Right lobe of liver (tissue), 6 donors: ENCODE results near the gene MYO10. TPM values are rescaled to one million over a fixed set of nuclear protein-coding genes. Genes with fewer than 3 reads are reported as not detected.
"Not testable (repeated sequence)": the region's sequence is repeated elsewhere in the genome, so short reads cannot be mapped to it uniquely, and the experiment has no call there.

ENCODE experiments used
- ATAC-seq, 4 donors: fragments of 200-7000 bp; cut with Tn5 transposase; one replicate each; pipeline ENCODE4 v1.9.1; 2020; ENCODE audit warnings: mild to moderate bottlenecking in 4 of 4, moderate library complexity in 4 of 4
- DNase-seq, 3 donors: peaks; one replicate each; pipeline ENCODE4 v3.0.0-alpha.2; 2020
- H3K27ac ChIP-seq, 3 donors: fragments of 200-600 bp; one replicate each; pipeline ENCODE4 v1.8.0; 2022
- H3K27me3 ChIP-seq, 2 donors: fragments of 200-600 bp; one replicate each; pipeline ENCODE4 v1.8.0; 2022
- H3K36me3 ChIP-seq, 4 donors: fragments of 200-600 bp; sonication (generic) in 1 of 4; one replicate each; pipeline versions ENCODE4 v1.5.1 to v1.8.0; 2017 to 2022; ENCODE audit warnings: control low read depth in 1 of 4
- H3K4me1 ChIP-seq, 4 donors: fragments of 200-600 bp; sonication (generic) in 1 of 4; one replicate each; pipeline versions ENCODE4 v1.5.1 to v1.8.0; 2017 to 2022; ENCODE audit warnings: control low read depth in 1 of 4
- H3K4me3 ChIP-seq, 3 donors: fragments of 200-600 bp; one replicate each; pipeline ENCODE4 v1.8.0; 2022
- H3K9me3 ChIP-seq, 4 donors: fragments of 200-600 bp; sonication (generic) in 1 of 4; one replicate each; pipeline versions ENCODE4 v1.5.1 to v1.8.0; 2017 to 2022; ENCODE audit warnings: control low read depth in 1 of 4
- CTCF ChIP-seq, 4 donors: fragments of 200-600 bp in 3 of 4; fragments of 450-650 bp in 1 of 4; IDR thresholded peaks; one replicate each; pipeline versions ENCODE4 v1.5.1 to v1.8.0; 2016 to 2022; ENCODE audit warnings: antibody characterized with exemption in 4 of 4, mild to moderate bottlenecking in 2 of 4
- POLR2A ChIP-seq: fragments of 450-650 bp; IDR thresholded peaks from one replicate; pipeline ENCODE4 v1.6.1; 2017; ENCODE audit warnings: antibody characterized with exemption, mild to moderate bottlenecking
- WGBS: methylation state at CpG from one replicate; pipeline ENCODE4 v1.1.6; 2018; ENCODE audit warnings: low coverage, low lambda C conversion rate; ENCODE audit not compliant: insufficient coverage; ENCODE audit errors: missing lambda C conversion rate; 5-methylcytosine and 5-hydroxymethylcytosine counted together
- intact Hi-C, 2 donors: fragments of 100-400 bp; cut with DNase I; formaldehyde crosslinking; loops; one replicate each; pipeline versions ENCODE4 v1.11.2 to v1.14.1; 2022
- total RNA-seq, 6 experiments: library from RNA; depleted of rRNA in 2 of 6; stranded (reverse); fragments of >200 nt in 2 of 6; fragmentation: NEBNext Ultra II Directional in 3 of 6; extraction: Animal tissue kit (Norgen Biotek cat#: 25700) in 3 of 6; gene quantifications; one replicate each; pipeline versions ENCODE4 v1.1.0 to v1.2.4, GENCODE V29; 2016 to 2023
- donor health status: DM: no; HTN: yes; CAD: no.
- donor health status: DM: no; HTN: no; CAD: no.
- donor health status: DM: no; HTN: no; CAD: no.
- donor health status: DM: no; HTN: yes; CAD: no.
- donor health status: DM: no; HTN: yes; CAD: no.

MYO10 gene
- total RNA-seq, 6 experiments from 2014 or later: 3.9 to 13.1 (median 6.9) TPM

DNA sequence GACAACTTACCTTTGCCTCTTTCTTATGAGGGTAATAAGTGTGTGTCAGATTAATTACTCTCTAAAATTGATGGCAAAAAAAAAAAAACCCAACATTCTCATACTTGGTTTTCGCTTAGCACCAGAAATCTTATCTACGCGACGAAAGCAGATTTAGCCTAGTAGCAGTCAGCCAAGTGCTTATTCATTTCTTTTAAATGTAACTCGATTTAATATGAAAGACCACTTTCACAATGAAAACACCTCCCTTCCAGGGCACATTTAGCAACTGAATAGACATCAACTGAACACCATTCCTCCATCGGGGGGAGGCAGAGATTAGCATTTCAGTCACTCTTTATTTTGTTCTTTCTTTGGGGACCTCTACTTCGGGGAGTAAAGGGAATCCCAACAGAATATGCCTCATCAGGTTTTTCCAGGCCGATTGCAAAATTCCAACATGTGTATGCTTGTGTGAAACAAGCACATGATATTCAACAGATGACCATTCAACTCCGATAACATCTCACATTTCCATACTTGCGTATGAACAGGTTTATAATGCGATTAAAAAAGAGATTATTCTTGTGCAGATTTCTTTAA, 195.2 kb downstream of the MYO10 start:
- no peak for DNase-seq
- no peaks in the 10 kb centered on the region for H3K36me3 ChIP-seq

GRCh38 chr5:16740066-16740810, 195.8 kb downstream of the MYO10 start:
- peaks cover 0 to 2% (median 0%) of the 10 kb centered on the region in 4 donors for H3K4me1 ChIP-seq
- TF ChIP-seq POLR2A (no peak), CTCF (IDR thresholded peaks at IDR 0.05) (no peak)
- no peak overlapping the region for H3K27ac ChIP-seq
- no peaks in the 10 kb centered on the region for H3K36me3 ChIP-seq
- H3K4me3 ChIP-seq: no peak overlapping the region
- no peaks in the 10 kb centered on the region for H3K27me3 ChIP-seq
- 51% methylated on average over 15 of the region's 17 CpGs for WGBS
- intact Hi-C loops: no loop called here
- ATAC-seq (no peak), DNase-seq (no peak)
- no peaks in the 10 kb centered on the region for H3K9me3 ChIP-seq

More for the DNA sequence above, 195.2 kb downstream of the MYO10 start:
- no peak overlapping the region for H3K4me3 ChIP-seq
- TF ChIP-seq CTCF (IDR thresholded peaks at IDR 0.05) (no peak), POLR2A (no peak)
- intact Hi-C loops: no loop called here
- ATAC-seq: no peak
- no peak overlapping the region for H3K27ac ChIP-seq
- H3K4me1 ChIP-seq: peaks cover 0 to 2% (median 0%) of the 10 kb centered on the region in 4 donors
- no peaks in the 10 kb centered on the region for H3K27me3 ChIP-seq
- 31% methylated on average over 11 of the region's 11 CpGs for WGBS
- H3K9me3 ChIP-seq: no peaks in the 10 kb centered on the region

DNA sequence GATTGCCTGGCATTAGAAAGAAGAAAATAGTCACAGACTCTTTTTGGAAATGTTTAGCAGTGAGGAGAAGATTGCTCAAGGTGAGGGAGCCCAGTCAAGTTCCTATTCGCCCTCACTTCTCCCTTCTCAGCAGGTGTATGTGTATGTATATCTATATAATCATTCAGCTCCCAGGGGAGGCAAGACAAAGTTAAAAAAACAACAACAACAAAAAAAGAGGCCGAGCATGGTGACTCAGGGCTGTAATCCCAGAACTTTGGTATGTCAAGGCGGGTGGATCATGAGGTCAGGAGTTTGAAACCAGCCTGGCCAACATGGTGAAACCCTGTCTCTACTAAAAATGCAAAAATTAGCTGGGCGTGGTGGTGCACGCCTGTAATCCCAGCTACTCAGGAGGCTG, 197.7 kb downstream of the MYO10 start:
- WGBS: 57% methylated on average over 3 of the region's 5 CpGs
- DNase-seq, H3K27me3 ChIP-seq, H3K4me1 ChIP-seq, intact Hi-C loops, ATAC-seq, H3K4me3 ChIP-seq, H3K27ac ChIP-seq, H3K36me3 ChIP-seq, H3K9me3 ChIP-seq: not testable (repeated sequence)

DNA sequence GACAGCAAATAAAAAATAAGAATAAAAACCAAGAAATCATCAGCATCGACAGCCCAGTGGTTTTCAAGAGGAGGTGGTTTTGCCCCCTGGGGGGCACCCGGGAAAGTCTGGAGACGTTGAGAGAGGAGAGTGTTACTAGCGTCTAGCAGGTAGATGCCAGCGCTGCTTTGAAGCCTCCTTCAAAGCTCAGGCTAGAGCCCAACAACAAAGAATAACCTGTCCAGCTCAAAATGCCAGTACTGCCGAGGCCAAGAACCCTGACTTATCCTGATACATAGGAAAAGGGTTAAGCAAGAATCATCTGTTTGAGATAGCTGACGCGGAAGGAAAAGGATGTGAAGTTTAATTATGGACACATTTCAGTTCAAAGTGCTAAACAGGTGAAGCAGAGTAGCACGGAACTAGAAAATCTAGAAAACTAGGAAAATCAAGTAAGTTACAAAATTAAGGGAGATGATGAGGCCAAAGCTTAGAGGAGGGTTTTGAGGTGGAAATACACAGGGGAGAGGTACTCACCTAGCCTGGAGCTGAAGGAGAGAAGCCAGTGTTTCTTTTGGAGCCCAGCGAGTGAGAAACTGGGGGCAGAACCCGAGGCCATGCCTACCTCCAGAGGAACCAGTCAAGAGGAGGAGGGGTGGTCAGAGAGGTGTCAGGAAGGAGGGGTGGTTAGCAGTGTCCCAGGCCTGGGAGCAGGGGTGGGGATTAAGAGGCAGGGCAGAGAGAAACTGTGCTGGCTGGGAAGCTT, 198.3 kb downstream of the MYO10 start:
- Histone ChIP-seq H3K36me3 (no peaks in the 10 kb centered on the region), H3K4me1 (peaks cover 0 to 2% (median 0%) of the 10 kb centered on the region in 4 donors), H3K27ac (no peak overlapping the region), H3K27me3 (no peaks in the 10 kb centered on the region), H3K4me3 (no peak overlapping the region), H3K9me3 (no peaks in the 10 kb centered on the region)
- intact Hi-C loops: no loop called here
- ATAC-seq (no peak), DNase-seq (no peak)
- WGBS: 47% methylated on average over 11 of the region's 11 CpGs
- TF ChIP-seq POLR2A (no peak), CTCF (IDR thresholded peaks at IDR 0.05) (no peak)

DNA sequence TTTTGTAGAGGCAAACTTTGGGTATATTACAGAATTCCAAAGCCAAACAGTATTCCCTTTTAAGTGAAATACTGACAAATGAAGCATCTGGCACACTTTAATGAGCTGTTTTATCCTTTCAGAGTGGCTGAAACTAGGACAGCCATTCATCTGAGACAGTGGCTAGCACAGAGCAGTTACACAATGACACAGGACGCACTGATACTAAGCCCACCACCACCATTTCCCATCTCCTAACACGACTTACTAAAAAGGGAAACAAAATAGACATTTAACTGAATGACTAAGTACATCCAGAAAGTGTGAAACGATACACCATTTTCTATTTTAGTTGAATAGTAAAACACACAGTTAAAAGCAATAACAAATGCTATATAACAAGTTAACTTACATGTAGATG, 198.9 kb downstream of the MYO10 start:
- no peak overlapping the region for H3K4me3 ChIP-seq
- H3K27ac ChIP-seq: no peak overlapping the region
- WGBS: 19% methylated on average over 3 of the region's 3 CpGs
- intact Hi-C loops: no loop called here
- peaks cover 0 to 2% (median 0%) of the 10 kb centered on the region in 4 donors for H3K4me1 ChIP-seq
- TF ChIP-seq CTCF (IDR thresholded peaks at IDR 0.05) (no peak), POLR2A (no peak)
- no peaks in the 10 kb centered on the region for H3K27me3 ChIP-seq
- DNase-seq (no peak), ATAC-seq (no peak)
- H3K36me3 ChIP-seq: no peaks in the 10 kb centered on the region
- no peaks in the 10 kb centered on the region for H3K9me3 ChIP-seq
